ENCODE measurements around the gene ALG2.

ALG2 gene

DNA sequence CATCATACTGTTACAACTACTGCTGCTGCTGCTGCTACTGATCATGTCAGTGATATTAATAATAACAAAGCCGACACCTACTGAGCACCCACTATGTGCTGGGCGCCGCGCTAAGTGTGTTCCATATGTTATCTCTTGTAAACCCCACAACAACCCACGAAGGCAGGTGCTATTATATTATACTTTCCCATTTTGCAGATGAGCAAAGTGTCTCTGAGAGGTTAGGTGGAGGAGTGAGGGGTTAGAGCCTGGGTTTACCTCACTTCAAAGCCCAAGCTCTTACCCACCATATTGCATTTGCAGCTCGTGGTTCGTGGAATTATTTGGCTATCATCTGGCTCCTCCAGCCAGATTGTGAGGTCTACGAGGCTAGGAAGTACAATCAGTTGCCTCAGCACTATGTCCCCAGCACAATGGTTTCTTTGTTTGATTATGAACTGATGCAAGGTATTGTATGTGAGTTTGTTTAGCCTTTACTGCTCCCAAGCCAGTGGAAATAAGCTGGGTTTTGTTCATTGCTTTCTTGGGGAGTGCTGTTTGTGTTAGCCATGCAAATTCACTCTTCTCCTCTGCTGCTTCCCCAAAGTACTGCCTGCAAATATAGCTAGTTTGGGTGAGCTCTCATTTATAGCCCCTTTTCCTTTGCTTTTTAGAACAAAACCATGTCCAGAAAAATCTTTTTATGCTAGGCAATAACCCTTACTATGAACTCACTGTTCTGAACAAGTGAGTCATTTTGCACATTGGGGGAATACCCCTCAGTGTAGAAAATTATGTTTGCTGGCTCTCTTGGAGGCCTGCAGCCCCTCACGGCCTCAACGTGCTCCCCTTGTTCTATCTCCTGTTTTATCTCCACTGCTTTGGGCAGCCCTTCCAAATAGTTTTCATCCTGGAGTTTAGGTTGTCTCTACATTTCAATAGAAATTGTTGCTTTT, 47.9 kb downstream of the ALG2 start:
- no peak for DNase-seq (ENCODE audit: low read depth in 1 of 2, low spot score in 1 of 2)
- TF ChIP-seq GABPA (IDR thresholded peaks at IDR 0.05; ENCODE audit: low read depth) (no peak), SPI1 (IDR thresholded peaks at IDR 0.05; ENCODE audit: borderline replicate concordance, low read depth) (no peak), POLR2AphosphoS5 (IDR thresholded peaks at IDR 0.05; ENCODE audit: low read depth) (no peak)
- TF ChIP-seq, protein P1, sequence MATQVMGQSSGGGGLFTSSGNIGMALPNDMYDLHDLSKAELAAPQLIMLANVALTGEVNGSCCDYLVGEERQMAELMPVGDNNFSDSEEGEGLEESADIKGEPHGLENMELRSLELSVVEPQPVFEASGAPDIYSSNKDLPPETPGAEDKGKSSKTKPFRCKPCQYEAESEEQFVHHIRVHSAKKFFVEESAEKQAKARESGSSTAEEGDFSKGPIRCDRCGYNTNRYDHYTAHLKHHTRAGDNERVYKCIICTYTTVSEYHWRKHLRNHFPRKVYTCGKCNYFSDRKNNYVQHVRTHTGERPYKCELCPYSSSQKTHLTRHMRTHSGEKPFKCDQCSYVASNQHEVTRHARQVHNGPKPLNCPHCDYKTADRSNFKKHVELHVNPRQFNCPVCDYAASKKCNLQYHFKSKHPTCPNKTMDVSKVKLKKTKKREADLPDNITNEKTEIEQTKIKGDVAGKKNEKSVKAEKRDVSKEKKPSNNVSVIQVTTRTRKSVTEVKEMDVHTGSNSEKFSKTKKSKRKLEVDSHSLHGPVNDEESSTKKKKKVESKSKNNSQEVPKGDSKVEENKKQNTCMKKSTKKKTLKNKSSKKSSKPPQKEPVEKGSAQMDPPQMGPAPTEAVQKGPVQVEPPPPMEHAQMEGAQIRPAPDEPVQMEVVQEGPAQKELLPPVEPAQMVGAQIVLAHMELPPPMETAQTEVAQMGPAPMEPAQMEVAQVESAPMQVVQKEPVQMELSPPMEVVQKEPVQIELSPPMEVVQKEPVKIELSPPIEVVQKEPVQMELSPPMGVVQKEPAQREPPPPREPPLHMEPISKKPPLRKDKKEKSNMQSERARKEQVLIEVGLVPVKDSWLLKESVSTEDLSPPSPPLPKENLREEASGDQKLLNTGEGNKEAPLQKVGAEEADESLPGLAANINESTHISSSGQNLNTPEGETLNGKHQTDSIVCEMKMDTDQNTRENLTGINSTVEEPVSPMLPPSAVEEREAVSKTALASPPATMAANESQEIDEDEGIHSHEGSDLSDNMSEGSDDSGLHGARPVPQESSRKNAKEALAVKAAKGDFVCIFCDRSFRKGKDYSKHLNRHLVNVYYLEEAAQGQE (IDR thresholded peaks at IDR 0.05; ENCODE audit: insufficient replicate concordance, low read depth), result no peak
- TF ChIP-seq, protein P2, sequence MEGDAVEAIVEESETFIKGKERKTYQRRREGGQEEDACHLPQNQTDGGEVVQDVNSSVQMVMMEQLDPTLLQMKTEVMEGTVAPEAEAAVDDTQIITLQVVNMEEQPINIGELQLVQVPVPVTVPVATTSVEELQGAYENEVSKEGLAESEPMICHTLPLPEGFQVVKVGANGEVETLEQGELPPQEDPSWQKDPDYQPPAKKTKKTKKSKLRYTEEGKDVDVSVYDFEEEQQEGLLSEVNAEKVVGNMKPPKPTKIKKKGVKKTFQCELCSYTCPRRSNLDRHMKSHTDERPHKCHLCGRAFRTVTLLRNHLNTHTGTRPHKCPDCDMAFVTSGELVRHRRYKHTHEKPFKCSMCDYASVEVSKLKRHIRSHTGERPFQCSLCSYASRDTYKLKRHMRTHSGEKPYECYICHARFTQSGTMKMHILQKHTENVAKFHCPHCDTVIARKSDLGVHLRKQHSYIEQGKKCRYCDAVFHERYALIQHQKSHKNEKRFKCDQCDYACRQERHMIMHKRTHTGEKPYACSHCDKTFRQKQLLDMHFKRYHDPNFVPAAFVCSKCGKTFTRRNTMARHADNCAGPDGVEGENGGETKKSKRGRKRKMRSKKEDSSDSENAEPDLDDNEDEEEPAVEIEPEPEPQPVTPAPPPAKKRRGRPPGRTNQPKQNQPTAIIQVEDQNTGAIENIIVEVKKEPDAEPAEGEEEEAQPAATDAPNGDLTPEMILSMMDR (IDR thresholded peaks at IDR 0.05; ENCODE audit: insufficient read depth, low read length), result no peak
- no peak overlapping the region for H3K27ac ChIP-seq (replicated peaks)
- H3K27me3 ChIP-seq (ENCODE audit: insufficient read depth, poor library complexity, severe bottlenecking), result no peaks in the 10 kb centered on the region
- H3K4me3 ChIP-seq (replicated peaks; ENCODE audit: insufficient read depth, low read length), result no peak overlapping the region

DNA sequence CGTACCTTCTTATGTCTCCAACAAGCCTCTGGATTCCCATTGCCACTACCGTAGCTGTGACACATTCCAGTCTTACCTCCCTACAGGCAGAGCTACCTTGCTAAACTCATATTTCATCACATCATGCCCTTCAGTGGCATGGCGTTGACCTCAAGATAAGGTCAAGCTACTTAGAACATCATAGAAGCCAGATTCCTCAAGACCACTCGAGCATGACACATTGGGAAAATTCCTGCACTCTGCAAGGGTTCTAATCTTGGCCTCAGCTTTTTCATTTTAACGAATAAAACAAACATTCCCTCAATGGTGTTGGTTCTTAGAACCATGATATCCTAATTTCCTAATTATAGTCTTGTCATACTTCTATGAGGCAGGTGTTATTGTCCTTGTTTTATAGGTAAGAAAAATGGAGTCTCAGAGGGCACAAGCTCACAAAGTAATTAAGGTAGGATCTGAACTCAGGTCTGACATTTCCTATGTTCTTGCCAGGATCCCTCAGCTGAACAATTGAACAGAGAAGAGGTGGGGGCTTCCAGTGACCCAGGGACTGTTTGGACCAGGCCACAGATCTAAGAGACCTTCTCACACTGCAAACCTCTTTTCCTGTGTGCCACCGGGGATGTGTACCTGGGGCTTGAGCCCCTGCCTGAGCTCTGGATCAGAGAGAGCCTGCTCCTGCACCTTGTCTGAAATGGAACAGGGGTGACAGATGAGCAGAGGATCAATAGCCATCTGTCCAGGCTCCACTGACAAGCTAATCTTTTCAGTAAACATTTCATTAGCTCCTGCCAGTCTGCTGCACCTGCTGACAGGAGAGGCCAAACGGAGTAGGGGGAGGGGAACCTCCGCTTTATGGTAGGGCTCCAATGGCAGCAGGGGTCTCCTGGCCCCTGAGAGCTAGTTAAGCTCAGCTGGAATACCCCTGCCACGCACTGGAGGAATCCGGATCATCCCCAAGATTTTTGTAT, 49.3 kb downstream of the ALG2 start:
- DNase-seq (ENCODE audit: low read depth in 1 of 2, low spot score in 1 of 2), result no peak
- Histone ChIP-seq H3K27ac (replicated peaks) (no peak overlapping the region), H3K4me3 (replicated peaks; ENCODE audit: insufficient read depth, low read length) (no peak overlapping the region), H3K27me3 (ENCODE audit: insufficient read depth, poor library complexity, severe bottlenecking) (no peaks in the 10 kb centered on the region)
- TF ChIP-seq, protein P1 (IDR thresholded peaks at IDR 0.05; ENCODE audit: insufficient replicate concordance, low read depth), result no peak
- TF ChIP-seq POLR2AphosphoS5 (IDR thresholded peaks at IDR 0.05; ENCODE audit: low read depth) (no peak), GABPA (IDR thresholded peaks at IDR 0.05; ENCODE audit: low read depth) (no peak), SPI1 (IDR thresholded peaks at IDR 0.05; ENCODE audit: borderline replicate concordance, low read depth) (no peak)
- TF ChIP-seq, protein P2 (IDR thresholded peaks at IDR 0.05; ENCODE audit: insufficient read depth, low read length), result no peak

DNA sequence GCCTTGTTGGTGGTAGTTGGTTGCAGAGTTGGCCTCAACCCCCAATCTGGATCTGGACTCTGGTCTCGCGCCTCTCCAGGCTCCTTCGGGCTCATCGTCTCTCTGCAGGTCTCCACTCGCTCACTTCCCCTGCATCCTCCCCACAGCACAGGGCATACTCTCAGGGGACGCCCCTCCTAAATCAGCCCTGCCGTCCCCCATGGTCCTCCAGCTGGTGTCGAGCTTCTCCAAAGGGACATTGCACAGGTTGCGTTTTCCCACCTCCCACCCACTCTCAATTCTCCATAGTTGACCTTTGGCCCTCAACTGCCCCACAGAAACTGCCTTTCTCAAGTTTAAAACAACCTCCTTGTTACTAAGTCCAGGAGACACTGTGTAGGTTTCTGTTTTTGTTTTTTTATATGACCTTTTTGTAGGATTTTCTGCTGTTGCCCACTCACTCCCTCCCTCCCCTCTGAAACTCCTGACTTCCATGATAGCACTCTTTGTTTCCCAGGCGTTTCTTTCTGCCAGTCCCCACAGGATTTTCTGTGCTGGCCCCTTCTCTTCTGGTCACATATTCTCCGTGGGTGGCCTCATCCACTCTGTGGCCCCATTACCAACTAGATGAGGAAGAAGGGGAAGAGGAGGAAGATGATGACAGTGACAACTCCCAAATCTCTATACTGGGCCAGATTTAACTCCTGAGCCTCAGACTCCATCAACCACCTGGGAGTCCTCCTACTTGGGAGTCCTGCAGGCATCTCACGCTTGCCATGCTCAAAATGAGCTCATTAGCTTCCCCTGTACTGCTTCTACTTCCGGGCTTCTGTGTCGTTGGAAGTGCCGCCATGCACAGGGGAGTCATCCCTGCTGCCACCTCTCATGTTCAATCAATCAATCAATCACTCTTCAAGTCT, 50.3 kb downstream of the ALG2 start:
- no peak for TF ChIP-seq GABPA (IDR thresholded peaks at IDR 0.05; ENCODE audit: low read depth)
- no peak for TF ChIP-seq POLR2AphosphoS5 (IDR thresholded peaks at IDR 0.05; ENCODE audit: low read depth)
- TF ChIP-seq, protein P1 (IDR thresholded peaks at IDR 0.05; ENCODE audit: insufficient replicate concordance, low read depth), result no peak
- TF ChIP-seq SPI1 (IDR thresholded peaks at IDR 0.05; ENCODE audit: borderline replicate concordance, low read depth), result no peak
- TF ChIP-seq, protein P2 (IDR thresholded peaks at IDR 0.05; ENCODE audit: insufficient read depth, low read length), result no peak
- no peaks in the 10 kb centered on the region for H3K27me3 ChIP-seq (ENCODE audit: insufficient read depth, poor library complexity, severe bottlenecking)
- no peak overlapping the region for H3K4me3 ChIP-seq (replicated peaks; ENCODE audit: insufficient read depth, low read length)
- DNase-seq (ENCODE audit: low read depth in 1 of 2, low spot score in 1 of 2), result no peak
- no peak overlapping the region for H3K27ac ChIP-seq (replicated peaks)

All from HL-60 (cell line).